ENCODE results near the gene GBF1. TPM values are rescaled to one million over a fixed set of nuclear protein-coding genes. Genes with fewer than 3 reads are reported as not detected.

The GBF1 gene
- total and polyA plus RNA-seq, 2 of the 13 experiments (the other 11 are each of a cell fraction or from before 2014, with no cell fraction given) = 17.1 to 21.9 TPM

DNA sequence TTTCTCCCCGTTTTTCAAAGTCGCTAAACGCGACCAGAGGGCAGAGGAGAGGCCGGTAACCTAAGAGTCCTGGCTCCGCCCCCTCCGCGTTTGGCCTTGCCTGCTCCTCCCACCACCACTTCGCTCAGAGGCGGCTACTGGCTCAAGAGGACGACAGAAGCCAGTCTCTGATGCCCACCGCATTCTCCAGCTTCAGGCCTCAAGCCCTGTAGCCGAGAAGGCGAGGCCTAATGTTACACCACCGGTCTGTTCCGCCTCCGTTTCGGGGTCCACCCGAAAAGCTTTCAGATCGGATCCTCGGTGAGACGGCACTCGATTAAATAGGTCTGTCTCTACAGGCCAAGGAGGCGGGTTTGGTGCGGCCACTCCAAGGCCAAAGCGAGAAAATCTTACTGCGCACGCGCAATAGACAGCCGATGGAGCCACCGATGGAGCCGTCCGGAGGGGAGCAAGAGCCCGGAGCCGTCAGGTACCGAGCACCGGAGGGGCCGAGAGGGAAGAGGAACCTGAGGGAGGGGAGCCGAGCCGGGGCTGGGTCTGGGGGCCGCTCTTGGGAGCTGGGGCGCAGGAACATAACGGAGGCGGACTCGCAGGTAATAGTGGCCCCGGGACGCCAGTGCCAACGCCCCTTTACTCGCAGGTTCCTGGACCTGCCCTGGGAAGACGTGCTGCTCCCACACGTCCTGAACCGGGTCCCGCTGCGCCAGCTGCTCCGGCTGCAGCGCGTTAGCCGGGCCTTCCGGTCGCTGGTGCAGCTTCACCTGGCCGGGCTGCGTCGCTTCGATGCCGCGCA, 175.6 kb downstream of the GBF1 start, which contains the start of gene FBXL15 (continued):
- TF ChIP-seq ZNF44 (CRISPR knock-in tag; IDR thresholded peaks at IDR 0.05) = no peak; the same call in 1 of the 2 replicates
- no peak for TF ChIP-seq CC2D1A (CRISPR knock-in tag; IDR thresholded peaks at IDR 0.05)
- peak; percentile 36; the same call in 1 of the 2 replicates for TF ChIP-seq ZNF773 (CRISPR knock-in tag; IDR thresholded peaks at IDR 0.05; ENCODE audit: borderline replicate concordance)
- TF ChIP-seq ZNF260 (CRISPR knock-in tag; IDR thresholded peaks at IDR 0.05; ENCODE audit: borderline replicate concordance, low read depth) = no peak
- TF ChIP-seq, protein P1, sequence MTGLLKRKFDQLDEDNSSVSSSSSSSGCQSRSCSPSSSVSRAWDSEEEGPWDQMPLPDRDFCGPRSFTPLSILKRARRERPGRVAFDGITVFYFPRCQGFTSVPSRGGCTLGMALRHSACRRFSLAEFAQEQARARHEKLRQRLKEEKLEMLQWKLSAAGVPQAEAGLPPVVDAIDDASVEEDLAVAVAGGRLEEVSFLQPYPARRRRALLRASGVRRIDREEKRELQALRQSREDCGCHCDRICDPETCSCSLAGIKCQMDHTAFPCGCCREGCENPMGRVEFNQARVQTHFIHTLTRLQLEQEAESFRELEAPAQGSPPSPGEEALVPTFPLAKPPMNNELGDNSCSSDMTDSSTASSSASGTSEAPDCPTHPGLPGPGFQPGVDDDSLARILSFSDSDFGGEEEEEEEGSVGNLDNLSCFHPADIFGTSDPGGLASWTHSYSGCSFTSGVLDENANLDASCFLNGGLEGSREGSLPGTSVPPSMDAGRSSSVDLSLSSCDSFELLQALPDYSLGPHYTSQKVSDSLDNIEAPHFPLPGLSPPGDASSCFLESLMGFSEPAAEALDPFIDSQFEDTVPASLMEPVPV (CRISPR knock-in tag; IDR thresholded peaks at IDR 0.05) = 0 out of 2 replicates have a peak, but pooled peaks have one; percentile 59
- no peak for TF ChIP-seq ZNF282 (IDR thresholded peaks at IDR 0.05; ENCODE audit: partially characterized antibody)
- no peak for TF ChIP-seq TBL1XR1 (IDR thresholded peaks at IDR 0.05; ENCODE audit: borderline replicate concordance, low read length, partially characterized antibody)
- TF ChIP-seq ZNF350 (CRISPR knock-in tag; IDR thresholded peaks at IDR 0.05; ENCODE audit: borderline replicate concordance, low read depth) = peak; percentile 91; the same call in 1 of the 2 replicates
- TF ChIP-seq SMARCE1 (IDR thresholded peaks at IDR 0.05; ENCODE audit: borderline replicate concordance) = no peak
- TF ChIP-seq HNF4A (CRISPR knock-in tag; IDR thresholded peaks at IDR 0.05) = peak; percentile 10; the same call in 1 of the 2 replicates
- TF ChIP-seq HNF4G (IDR thresholded peaks at IDR 0.05; ENCODE audit: borderline replicate concordance, low read depth, low read length) = no peak
- TF ChIP-seq HNF4G (CRISPR knock-in tag; IDR thresholded peaks at IDR 0.05; ENCODE audit: borderline replicate concordance, low read depth) = 0 out of 2 replicates have a peak, but pooled peaks have one; percentile 17
- TF ChIP-seq SNAI1 (CRISPR knock-in tag; IDR thresholded peaks at IDR 0.05; ENCODE audit: borderline replicate concordance) = no peak
- no peak for TF ChIP-seq RORA (CRISPR knock-in tag; IDR thresholded peaks at IDR 0.05)
- TF ChIP-seq, protein P2, sequence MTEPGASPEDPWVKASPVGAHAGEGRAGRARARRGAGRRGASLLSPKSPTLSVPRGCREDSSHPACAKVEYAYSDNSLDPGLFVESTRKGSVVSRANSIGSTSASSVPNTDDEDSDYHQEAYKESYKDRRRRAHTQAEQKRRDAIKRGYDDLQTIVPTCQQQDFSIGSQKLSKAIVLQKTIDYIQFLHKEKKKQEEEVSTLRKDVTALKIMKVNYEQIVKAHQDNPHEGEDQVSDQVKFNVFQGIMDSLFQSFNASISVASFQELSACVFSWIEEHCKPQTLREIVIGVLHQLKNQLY (CRISPR knock-in tag; IDR thresholded peaks at IDR 0.05) = no peak
- TF ChIP-seq ZNF333 (CRISPR knock-in tag; IDR thresholded peaks at IDR 0.05; ENCODE audit: borderline replicate concordance) = no peak; the same call in 1 of the 2 replicates
- TF ChIP-seq BHLHE40 (IDR thresholded peaks at IDR 0.05; ENCODE audit: low read length) = no peak
- no peak for TF ChIP-seq ZIK1 (CRISPR knock-in tag; IDR thresholded peaks at IDR 0.05; ENCODE audit: borderline replicate concordance, low read depth)
- TF ChIP-seq KDM2A (CRISPR knock-in tag; IDR thresholded peaks at IDR 0.05; ENCODE audit: borderline replicate concordance, low read depth) = peak; percentile 93
- peak; percentile 70; the same call in 1 of the 2 replicates for TF ChIP-seq CENPT (CRISPR knock-in tag; IDR thresholded peaks at IDR 0.05; ENCODE audit: low read depth)
- peak; percentile 87 for TF ChIP-seq ZNF343 (CRISPR knock-in tag; IDR thresholded peaks at IDR 0.05)
- TF ChIP-seq, protein P3, sequence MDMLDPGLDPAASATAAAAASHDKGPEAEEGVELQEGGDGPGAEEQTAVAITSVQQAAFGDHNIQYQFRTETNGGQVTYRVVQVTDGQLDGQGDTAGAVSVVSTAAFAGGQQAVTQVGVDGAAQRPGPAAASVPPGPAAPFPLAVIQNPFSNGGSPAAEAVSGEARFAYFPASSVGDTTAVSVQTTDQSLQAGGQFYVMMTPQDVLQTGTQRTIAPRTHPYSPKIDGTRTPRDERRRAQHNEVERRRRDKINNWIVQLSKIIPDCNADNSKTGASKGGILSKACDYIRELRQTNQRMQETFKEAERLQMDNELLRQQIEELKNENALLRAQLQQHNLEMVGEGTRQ (IDR thresholded peaks at IDR 0.05; ENCODE audit: low read depth, low read length) = no peak
- TF ChIP-seq, protein P3 (CRISPR knock-in tag; IDR thresholded peaks at IDR 0.05; ENCODE audit: borderline replicate concordance) = no peak
- no peak for TF ChIP-seq TEAD2 (CRISPR knock-in tag; IDR thresholded peaks at IDR 0.05)
- peak; percentile 86; the same call in 1 of the 2 replicates for TF ChIP-seq TSC22D2 (CRISPR knock-in tag; IDR thresholded peaks at IDR 0.05; ENCODE audit: borderline replicate concordance)
- no peak for TF ChIP-seq ZNF75D (CRISPR knock-in tag; IDR thresholded peaks at IDR 0.05; ENCODE audit: borderline replicate concordance)
